ENCODE data around the gene PAM.

DNA sequence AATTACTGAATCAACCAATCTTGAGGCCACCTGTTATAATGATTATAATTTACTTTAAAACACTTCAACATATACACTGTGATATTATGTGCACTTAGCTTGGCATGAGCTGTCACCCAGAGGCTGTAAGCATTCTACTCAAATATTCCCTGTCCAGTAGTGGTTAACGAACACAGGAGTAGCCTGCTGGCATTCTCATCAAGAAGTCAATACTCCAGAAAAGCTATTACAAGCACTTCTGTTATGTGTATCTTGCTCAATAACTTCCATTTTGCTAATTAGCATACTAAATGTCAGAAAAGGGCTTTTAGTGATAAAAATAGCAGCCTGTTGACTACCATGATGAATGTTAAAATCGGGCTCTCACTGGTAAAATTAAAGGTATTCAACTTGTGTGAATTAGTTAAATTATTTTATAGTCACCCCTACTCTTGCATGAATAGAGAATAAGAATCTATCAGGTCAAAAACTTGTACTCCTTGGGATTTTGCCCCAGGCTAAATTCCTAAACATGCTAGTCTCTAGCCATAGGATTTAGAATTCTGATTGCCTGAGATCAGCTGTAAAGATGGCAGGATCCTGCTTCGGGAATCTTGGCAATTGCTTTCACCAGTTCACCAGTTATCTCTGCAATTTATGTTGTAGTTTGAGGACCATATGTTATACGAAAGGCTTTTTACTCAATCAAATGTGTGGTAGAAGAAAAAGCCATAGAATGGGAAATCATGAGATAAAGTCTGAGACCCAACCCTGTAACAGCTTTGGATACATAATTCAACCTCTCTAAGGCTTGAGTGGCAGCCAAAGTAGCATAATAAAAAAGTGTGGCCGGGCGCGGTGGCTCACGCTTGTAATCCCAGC, 43.4 kb upstream of the PAM start:
- TF ChIP-seq SIN3A (IDR thresholded peaks at IDR 0.05; ENCODE audit: borderline replicate concordance, insufficient read depth, low read length) (no peak), POLR2AphosphoS5 (IDR thresholded peaks at IDR 0.05; ENCODE audit: low read depth, low read length) (no peak), TAF1 (IDR thresholded peaks at IDR 0.05; ENCODE audit: borderline replicate concordance, insufficient read depth, low read length) (no peak), FOXP2 (optimal IDR thresholded peaks at IDR 0.05; ENCODE audit: borderline replicate concordance, extremely low read depth, extremely low read length, insufficient read depth) (no peak)
- TF ChIP-seq, protein P1, sequence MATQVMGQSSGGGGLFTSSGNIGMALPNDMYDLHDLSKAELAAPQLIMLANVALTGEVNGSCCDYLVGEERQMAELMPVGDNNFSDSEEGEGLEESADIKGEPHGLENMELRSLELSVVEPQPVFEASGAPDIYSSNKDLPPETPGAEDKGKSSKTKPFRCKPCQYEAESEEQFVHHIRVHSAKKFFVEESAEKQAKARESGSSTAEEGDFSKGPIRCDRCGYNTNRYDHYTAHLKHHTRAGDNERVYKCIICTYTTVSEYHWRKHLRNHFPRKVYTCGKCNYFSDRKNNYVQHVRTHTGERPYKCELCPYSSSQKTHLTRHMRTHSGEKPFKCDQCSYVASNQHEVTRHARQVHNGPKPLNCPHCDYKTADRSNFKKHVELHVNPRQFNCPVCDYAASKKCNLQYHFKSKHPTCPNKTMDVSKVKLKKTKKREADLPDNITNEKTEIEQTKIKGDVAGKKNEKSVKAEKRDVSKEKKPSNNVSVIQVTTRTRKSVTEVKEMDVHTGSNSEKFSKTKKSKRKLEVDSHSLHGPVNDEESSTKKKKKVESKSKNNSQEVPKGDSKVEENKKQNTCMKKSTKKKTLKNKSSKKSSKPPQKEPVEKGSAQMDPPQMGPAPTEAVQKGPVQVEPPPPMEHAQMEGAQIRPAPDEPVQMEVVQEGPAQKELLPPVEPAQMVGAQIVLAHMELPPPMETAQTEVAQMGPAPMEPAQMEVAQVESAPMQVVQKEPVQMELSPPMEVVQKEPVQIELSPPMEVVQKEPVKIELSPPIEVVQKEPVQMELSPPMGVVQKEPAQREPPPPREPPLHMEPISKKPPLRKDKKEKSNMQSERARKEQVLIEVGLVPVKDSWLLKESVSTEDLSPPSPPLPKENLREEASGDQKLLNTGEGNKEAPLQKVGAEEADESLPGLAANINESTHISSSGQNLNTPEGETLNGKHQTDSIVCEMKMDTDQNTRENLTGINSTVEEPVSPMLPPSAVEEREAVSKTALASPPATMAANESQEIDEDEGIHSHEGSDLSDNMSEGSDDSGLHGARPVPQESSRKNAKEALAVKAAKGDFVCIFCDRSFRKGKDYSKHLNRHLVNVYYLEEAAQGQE (IDR thresholded peaks at IDR 0.05; ENCODE audit: insufficient read depth in 1 of 2, low read depth in 2 of 2, low read length in 2 of 2) = no peak

All from PFSK-1 (cell line).